HepG2 (cell line): ENCODE results near the gene NSFL1C.

ENCODE experiments used
- ADNP ChIP-seq: sonication (generic); formaldehyde crosslinking; IDR thresholded peaks from 2 replicates; pipeline ENCODE4 v1.4.0; 2020; ENCODE audit warnings: missing genetic modification reagents
- CHD2 ChIP-seq: IDR thresholded peaks from 2 replicates; pipeline ENCODE4 v1.6.1; 2011; ENCODE audit warnings: low read depth, low read length, improper control_type of control experiment
- EP300 ChIP-seq, 3 experiments: sonication (generic) in 1 of 3; formaldehyde crosslinking in 1 of 3; IDR thresholded peaks; 2 replicates each; pipeline versions ENCODE4 v1.5.1 to v1.6.1; 2011 to 2020; ENCODE audit warnings: low read depth in 2 of 3, low read length in 2 of 3, borderline replicate concordance in 1 of 3, improper control_type of control experiment in 1 of 3, mild to moderate bottlenecking in 1 of 3, missing genetic modification reagents in 1 of 3, moderate library complexity in 1 of 3
- TF ChIP-seq, protein P1 (sequence below): sonication (generic); formaldehyde crosslinking; IDR thresholded peaks from 2 replicates; pipeline ENCODE4 v1.8.1; 2022; ENCODE audit warnings: mild to moderate bottlenecking, missing genetic modification reagents
- TF ChIP-seq, protein P2 (sequence below), 2 experiments: sonication (generic) in 1 of 2; formaldehyde crosslinking in 1 of 2; IDR thresholded peaks; 2 replicates each; pipeline versions ENCODE4 v1.5.1 to v1.6.1; 2011 to 2020; ENCODE audit warnings: borderline replicate concordance in 1 of 2, low read depth in 1 of 2, low read length in 1 of 2, mild to moderate bottlenecking in 1 of 2, missing genetic modification reagents in 1 of 2, moderate library complexity in 1 of 2
- TF ChIP-seq, protein P3 (sequence below): sonication (generic); formaldehyde crosslinking; conservative IDR thresholded peaks from 2 replicates; pipeline ENCODE4 v1.8.0; 2022; ENCODE audit warnings: missing genetic modification reagents
- TF ChIP-seq, protein P4 (sequence below): sonication (generic); formaldehyde crosslinking; IDR thresholded peaks from 2 replicates; pipeline ENCODE4 v1.5.0; 2020; ENCODE audit warnings: mild to moderate bottlenecking, missing genetic modification reagents, moderate library complexity

DNA sequence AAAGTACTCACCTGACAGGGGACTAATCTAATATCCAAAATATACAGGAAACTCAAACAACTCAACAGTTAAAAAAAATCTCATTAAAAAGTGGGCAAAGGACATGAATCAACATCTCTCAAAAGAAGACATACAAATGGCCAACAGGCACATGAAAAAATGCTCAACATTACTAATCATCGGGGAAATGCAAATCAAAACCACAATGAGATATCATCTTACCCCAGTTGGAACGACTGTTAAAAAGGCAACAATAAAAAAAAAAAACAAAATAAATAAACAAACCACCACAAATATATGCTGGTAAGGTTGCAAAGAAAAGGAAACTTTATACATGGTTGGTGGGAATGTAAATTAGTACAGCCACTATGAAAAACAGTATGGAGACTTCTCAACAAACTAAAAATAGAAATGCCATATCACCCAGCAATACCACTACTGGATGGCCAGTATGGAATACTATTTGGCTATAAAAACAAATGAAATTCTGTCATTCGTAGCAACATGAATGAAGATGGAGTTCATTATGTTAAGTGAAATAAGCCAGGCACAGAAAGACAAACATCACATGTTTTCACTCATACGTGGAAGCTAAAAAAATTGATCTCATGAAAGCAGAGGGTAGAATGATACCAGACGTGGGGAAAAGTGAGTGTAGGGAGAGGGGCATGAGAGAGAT is 17.9 kb upstream of the NSFL1C start:
- TF ChIP-seq EP300 (IDR thresholded peaks at IDR 0.05; ENCODE audit: low read depth in 2 of 2, low read length in 2 of 2) (no peak), EP300 (CRISPR knock-in tag; IDR thresholded peaks at IDR 0.05; ENCODE audit: borderline replicate concordance) (no peak), CHD2 (no peak), ADNP (no peak)
- TF ChIP-seq, protein P1, sequence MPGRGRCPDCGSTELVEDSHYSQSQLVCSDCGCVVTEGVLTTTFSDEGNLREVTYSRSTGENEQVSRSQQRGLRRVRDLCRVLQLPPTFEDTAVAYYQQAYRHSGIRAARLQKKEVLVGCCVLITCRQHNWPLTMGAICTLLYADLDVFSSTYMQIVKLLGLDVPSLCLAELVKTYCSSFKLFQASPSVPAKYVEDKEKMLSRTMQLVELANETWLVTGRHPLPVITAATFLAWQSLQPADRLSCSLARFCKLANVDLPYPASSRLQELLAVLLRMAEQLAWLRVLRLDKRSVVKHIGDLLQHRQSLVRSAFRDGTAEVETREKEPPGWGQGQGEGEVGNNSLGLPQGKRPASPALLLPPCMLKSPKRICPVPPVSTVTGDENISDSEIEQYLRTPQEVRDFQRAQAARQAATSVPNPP (CRISPR knock-in tag) = no peak
- TF ChIP-seq, protein P2, sequence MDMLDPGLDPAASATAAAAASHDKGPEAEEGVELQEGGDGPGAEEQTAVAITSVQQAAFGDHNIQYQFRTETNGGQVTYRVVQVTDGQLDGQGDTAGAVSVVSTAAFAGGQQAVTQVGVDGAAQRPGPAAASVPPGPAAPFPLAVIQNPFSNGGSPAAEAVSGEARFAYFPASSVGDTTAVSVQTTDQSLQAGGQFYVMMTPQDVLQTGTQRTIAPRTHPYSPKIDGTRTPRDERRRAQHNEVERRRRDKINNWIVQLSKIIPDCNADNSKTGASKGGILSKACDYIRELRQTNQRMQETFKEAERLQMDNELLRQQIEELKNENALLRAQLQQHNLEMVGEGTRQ (IDR thresholded peaks at IDR 0.05; ENCODE audit: low read depth, low read length) = no peak
- TF ChIP-seq, protein P2 (CRISPR knock-in tag; IDR thresholded peaks at IDR 0.05; ENCODE audit: borderline replicate concordance) = no peak
- TF ChIP-seq, protein P3, sequence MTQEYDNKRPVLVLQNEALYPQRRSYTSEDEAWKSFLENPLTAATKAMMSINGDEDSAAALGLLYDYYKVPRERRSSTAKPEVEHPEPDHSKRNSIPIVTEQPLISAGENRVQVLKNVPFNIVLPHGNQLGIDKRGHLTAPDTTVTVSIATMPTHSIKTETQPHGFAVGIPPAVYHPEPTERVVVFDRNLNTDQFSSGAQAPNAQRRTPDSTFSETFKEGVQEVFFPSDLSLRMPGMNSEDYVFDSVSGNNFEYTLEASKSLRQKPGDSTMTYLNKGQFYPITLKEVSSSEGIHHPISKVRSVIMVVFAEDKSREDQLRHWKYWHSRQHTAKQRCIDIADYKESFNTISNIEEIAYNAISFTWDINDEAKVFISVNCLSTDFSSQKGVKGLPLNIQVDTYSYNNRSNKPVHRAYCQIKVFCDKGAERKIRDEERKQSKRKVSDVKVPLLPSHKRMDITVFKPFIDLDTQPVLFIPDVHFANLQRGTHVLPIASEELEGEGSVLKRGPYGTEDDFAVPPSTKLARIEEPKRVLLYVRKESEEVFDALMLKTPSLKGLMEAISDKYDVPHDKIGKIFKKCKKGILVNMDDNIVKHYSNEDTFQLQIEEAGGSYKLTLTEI (CRISPR knock-in tag) = no peak
- TF ChIP-seq, protein P4, sequence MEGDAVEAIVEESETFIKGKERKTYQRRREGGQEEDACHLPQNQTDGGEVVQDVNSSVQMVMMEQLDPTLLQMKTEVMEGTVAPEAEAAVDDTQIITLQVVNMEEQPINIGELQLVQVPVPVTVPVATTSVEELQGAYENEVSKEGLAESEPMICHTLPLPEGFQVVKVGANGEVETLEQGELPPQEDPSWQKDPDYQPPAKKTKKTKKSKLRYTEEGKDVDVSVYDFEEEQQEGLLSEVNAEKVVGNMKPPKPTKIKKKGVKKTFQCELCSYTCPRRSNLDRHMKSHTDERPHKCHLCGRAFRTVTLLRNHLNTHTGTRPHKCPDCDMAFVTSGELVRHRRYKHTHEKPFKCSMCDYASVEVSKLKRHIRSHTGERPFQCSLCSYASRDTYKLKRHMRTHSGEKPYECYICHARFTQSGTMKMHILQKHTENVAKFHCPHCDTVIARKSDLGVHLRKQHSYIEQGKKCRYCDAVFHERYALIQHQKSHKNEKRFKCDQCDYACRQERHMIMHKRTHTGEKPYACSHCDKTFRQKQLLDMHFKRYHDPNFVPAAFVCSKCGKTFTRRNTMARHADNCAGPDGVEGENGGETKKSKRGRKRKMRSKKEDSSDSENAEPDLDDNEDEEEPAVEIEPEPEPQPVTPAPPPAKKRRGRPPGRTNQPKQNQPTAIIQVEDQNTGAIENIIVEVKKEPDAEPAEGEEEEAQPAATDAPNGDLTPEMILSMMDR = no peak
